A549 (cell line): Measurements from ENCODE around the gene THRA. TPM values are rescaled to one million over a fixed set of nuclear protein-coding genes. Genes with fewer than 3 reads are reported as not detected.

ENCODE experiments used
- ATAC-seq, 2 experiments: fragments of 200-7000 bp in 1 of 2; fragments of >200 bp in 1 of 2; cut with Nextera tagmentation in 1 of 2; cut with Tn5 transposase in 1 of 2; 3 replicates each; pipeline versions ENCODE4 v1.8.0 to v1.9.1; 2018 to 2020; ENCODE audit warnings: mild to moderate bottlenecking in 1 of 2, moderate library complexity in 1 of 2
- CTCF ChIA-PET: fragments of 300-600 bp; sonication (Branson Sonifier 250); formaldehyde crosslinking; extraction: SDS; loops from one replicate; lab custom pipeline; 2021; ENCODE audit warnings: antibody characterized with exemption, inconsistent platforms; lab: Yijun Ruan, JAX
- POLR2A ChIA-PET: fragments of 350-600 bp; formaldehyde crosslinking; extraction: SDS; loops from one replicate; lab custom pipeline; 2021; ENCODE audit warnings: antibody characterized with exemption, inconsistent platforms; lab: Yijun Ruan, JAX
- DNase-seq, 2 experiments: peaks; one replicate each; pipeline versions ENCODE4 v3.0.0 to v3.0.0-alpha.2; 2011 to 2016; ENCODE audit warnings: low read depth in 1 of 2, low spot score in 1 of 2
- FAIRE-seq: peaks from 2 replicates; lab custom pipeline; 2011; peaks lifted over from hg19 to GRCh38; lab: Jason Lieb, UNC
- H3K27ac ChIP-seq, 2 experiments: fragments of >200 bp; sonication (Bioruptor Twin); formaldehyde crosslinking; 3 replicates each; pipeline ENCODE4 v1.5.1; 2016 to 2017
- H3K4me1 ChIP-seq: fragments of >200 bp; sonication (Bioruptor Twin); formaldehyde crosslinking; 3 replicates; pipeline ENCODE4 v1.6.1; 2016
- H3K4me2 ChIP-seq: fragments of >200 bp; sonication (Bioruptor Twin); formaldehyde crosslinking; 3 replicates; pipeline ENCODE4 v1.6.1; 2016
- H3K4me3 ChIP-seq: fragments of >200 bp; sonication (Bioruptor Twin); formaldehyde crosslinking; 3 replicates; pipeline ENCODE4 v1.5.1; 2016
- H3K9me3 ChIP-seq: fragments of >200 bp; sonication (Bioruptor Twin); formaldehyde crosslinking; 3 replicates; pipeline ENCODE4 v1.6.1; 2016
- BHLHE40 ChIP-seq: IDR thresholded peaks from 2 replicates; pipeline ENCODE4 v1.6.1; 2012; ENCODE audit warnings: low read depth, low read length, inconsistent platforms
- CBX2 ChIP-seq: fragments of 200-600 bp; sonication (generic); IDR thresholded peaks from 2 replicates; pipeline ENCODE4 v1.6.1; 2016; ENCODE audit warnings: low read depth, mild to moderate bottlenecking, borderline replicate concordance
- CEBPB ChIP-seq, 2 experiments: fragments of >200 bp in 1 of 2; sonication (Bioruptor Twin) in 1 of 2; formaldehyde crosslinking in 1 of 2; IDR thresholded peaks; 2 replicates each; pipeline ENCODE4 v1.6.1; 2012 to 2016
- EHF ChIP-seq: fragments of 250-450 bp; sonication (Bioruptor Pico); IDR thresholded peaks from 2 replicates; pipeline ENCODE4 v1.5.0; 2020; ENCODE audit warnings: mild to moderate bottlenecking
- EP300 ChIP-seq, 2 experiments: fragments of >200 bp; sonication (Bioruptor Twin); formaldehyde crosslinking; IDR thresholded peaks; 2 replicates in 1 of 2; 3 replicates in 1 of 2; pipeline ENCODE4 v1.6.1; 2016 to 2017
- FOSB ChIP-seq: fragments of 250-450 bp; sonication (Bioruptor Pico); IDR thresholded peaks from 2 replicates; pipeline ENCODE4 v1.5.0; 2020; ENCODE audit warnings: mild to moderate bottlenecking, moderate library complexity
- FOXS1 ChIP-seq: fragments of 250-450 bp; sonication (Bioruptor Pico); IDR thresholded peaks from 2 replicates; pipeline ENCODE4 v1.5.0; 2020; ENCODE audit warnings: mild to moderate bottlenecking, moderate library complexity
- GATA3 ChIP-seq: IDR thresholded peaks from 2 replicates; pipeline ENCODE4 v1.6.1; 2012; ENCODE audit warnings: borderline replicate concordance
- HEYL ChIP-seq: fragments of 250-450 bp; sonication (Bioruptor Pico); IDR thresholded peaks from 2 replicates; pipeline ENCODE4 v1.8.0; 2021; ENCODE audit warnings: mild to moderate bottlenecking, moderate library complexity
- HOXA7 ChIP-seq: fragments of 250-450 bp; sonication (Bioruptor Pico); IDR thresholded peaks from 2 replicates; pipeline ENCODE4 v1.5.0; 2020; ENCODE audit warnings: mild to moderate bottlenecking, moderate library complexity
- HOXB5 ChIP-seq: fragments of 250-450 bp; sonication (Bioruptor Pico); IDR thresholded peaks from 2 replicates; pipeline ENCODE4 v1.5.0; 2020; ENCODE audit warnings: mild to moderate bottlenecking, moderate library complexity
- JUN ChIP-seq, 2 experiments: fragments of >200 bp; sonication (Bioruptor Twin); formaldehyde crosslinking; IDR thresholded peaks; 2 replicates in 1 of 2; 3 replicates in 1 of 2; pipeline ENCODE4 v1.6.1; 2016 to 2017
- KDM5A ChIP-seq: fragments of 200-600 bp; sonication (generic); IDR thresholded peaks from 2 replicates; pipeline ENCODE4 v1.6.1; 2016; ENCODE audit warnings: antibody characterized with exemption, mild to moderate bottlenecking
- MYC ChIP-seq: IDR thresholded peaks from 2 replicates; pipeline ENCODE4 v1.6.1; 2012; ENCODE audit warnings: mild to moderate bottlenecking, inconsistent platforms, low read length, improper control_type of control experiment, borderline replicate concordance
- NPAS2 ChIP-seq: fragments of 250-450 bp; sonication (Bioruptor Pico); IDR thresholded peaks from 2 replicates; pipeline ENCODE4 v1.8.0; 2022; ENCODE audit warnings: mild to moderate bottlenecking, moderate library complexity, borderline replicate concordance
- PBX3 ChIP-seq: IDR thresholded peaks from 2 replicates; pipeline ENCODE4 v1.6.1; 2012
- PHF8 ChIP-seq: fragments of 200-600 bp; sonication (generic); IDR thresholded peaks from 2 replicates; pipeline ENCODE4 v1.6.1; 2016; ENCODE audit warnings: low read depth, mild to moderate bottlenecking, antibody characterized with exemption, moderate library complexity, borderline replicate concordance
- POLR2A ChIP-seq: IDR thresholded peaks from 2 replicates; pipeline ENCODE4 v1.6.1; 2012; ENCODE audit warnings: mild to moderate bottlenecking, low read length
- RAD21 ChIP-seq, 2 experiments: fragments of >200 bp in 1 of 2; sonication (Bioruptor Twin) in 1 of 2; formaldehyde crosslinking in 1 of 2; IDR thresholded peaks in 1 of 2; conservative IDR thresholded peaks in 1 of 2; 2 replicates in 1 of 2; 3 replicates in 1 of 2; pipeline ENCODE4 v1.6.1; 2012 to 2018; ENCODE audit warnings: inconsistent platforms in 1 of 2
- RARB ChIP-seq: fragments of 250-450 bp; sonication (Bioruptor Pico); IDR thresholded peaks from 2 replicates; pipeline ENCODE4 v1.8.0; 2021; ENCODE audit warnings: mild to moderate bottlenecking, moderate library complexity
- REST ChIP-seq: fragments of 200-600 bp; sonication (generic); IDR thresholded peaks from 2 replicates; pipeline ENCODE4 v1.6.1; 2016; ENCODE audit warnings: antibody characterized with exemption, mild to moderate bottlenecking, moderate library complexity
- RFX5 ChIP-seq: fragments of 450-650 bp; IDR thresholded peaks from 2 replicates; pipeline ENCODE4 v1.7.1; 2014; ENCODE audit warnings: antibody characterized with exemption, mild to moderate bottlenecking, moderate library complexity
- SMC3 ChIP-seq: fragments of >200 bp; sonication (Bioruptor Twin); formaldehyde crosslinking; IDR thresholded peaks from 3 replicates; pipeline ENCODE4 v1.6.1; 2018; ENCODE audit warnings: inconsistent platforms
- SREBF2 ChIP-seq: fragments of 450-650 bp; IDR thresholded peaks from 2 replicates; pipeline ENCODE4 v1.6.1; 2014; ENCODE audit warnings: mild to moderate bottlenecking, moderate library complexity
- USF2 ChIP-seq: fragments of 450-650 bp; IDR thresholded peaks from 2 replicates; pipeline ENCODE4 v1.6.1; 2014; ENCODE audit warnings: antibody characterized with exemption
- ZC3H11A ChIP-seq: fragments of 450-650 bp; IDR thresholded peaks from 2 replicates; pipeline ENCODE4 v1.6.1; 2014; ENCODE audit warnings: antibody characterized with exemption, mild to moderate bottlenecking
- ZNF302 ChIP-seq: fragments of 250-450 bp; sonication (Bioruptor Pico); IDR thresholded peaks from 2 replicates; pipeline ENCODE4 v1.9.0; 2021; ENCODE audit warnings: inconsistent platforms, mild to moderate bottlenecking, moderate library complexity
- WGBS: methylation state at CpG from one replicate; pipeline ENCODE4 v1.1.6; 2017; ENCODE audit errors: missing lambda C conversion rate; 5-methylcytosine and 5-hydroxymethylcytosine counted together
- polyA plus RNA-seq, 4 experiments: library from polyadenylated mRNA; depleted of rRNA in 3 of 4; stranded (reverse); fragments of >200 nt; fragmentation: RNase III in 1 of 4; extraction: RNeasy Plus Mini Kit Qiagen cat#74134 plus additional on column Dnase treatment in 1 of 4; gene quantifications; 2 replicates in 3 of 4; 3 replicates in 1 of 4; pipeline ENCODE4 v1.2.3, GENCODE V29; 2011 to 2017
- TF ChIP-seq, protein P1 (sequence below): IDR thresholded peaks from 2 replicates; pipeline ENCODE4 v1.6.1; 2012; ENCODE audit warnings: low read depth, borderline replicate concordance
- TF ChIP-seq, protein P2 (sequence below): fragments of >200 bp; sonication (Bioruptor Twin); formaldehyde crosslinking; IDR thresholded peaks from 3 replicates; pipeline ENCODE4 v1.5.1; 2016
- TF ChIP-seq, protein P3 (sequence below): IDR thresholded peaks from 2 replicates; pipeline ENCODE4 v1.6.1; 2012
- TF ChIP-seq, protein P4 (sequence below): fragments of >200 bp; sonication (Bioruptor Twin); formaldehyde crosslinking; IDR thresholded peaks from 3 replicates; pipeline ENCODE4 v1.6.1; 2016

Gene THRA
- polyA plus RNA-seq, 2 of the 4 experiments (the other 2 are of a cell fraction): 20.1 to 22.5 TPM

GRCh38 chr17:40072040-40072734 lies 9.4 kb downstream of the THRA start:
- peaks cover 87% of the 10 kb centered on the region for H3K4me1 ChIP-seq
- peak; percentile 26 to 46 for ATAC-seq
- FAIRE-seq: no peak
- ChIA-PET POLR2A (interaction anchor here (0.6 to 2.2 kb wide), 5 partner anchors 12 to 28 kb away, joined by 3 to 8 read pairs (median 4); partner anchors contain the start of genes MED24 and NR1D1), CTCF (interaction anchor here (1.0 to 34.4 kb wide), 11 partner anchors 5 to 96 kb away, joined by 3 to 919 read pairs (median 65); partner anchors contain the start of genes CSF3, MED24, NR1D1 and THRA)
- TF ChIP-seq REST: no peak
- no peak for TF ChIP-seq ZNF302 (CRISPR knock-in tag)
- no peak for TF ChIP-seq FOSB (CRISPR knock-in tag)
- TF ChIP-seq ZC3H11A: no peak
- TF ChIP-seq RFX5: no peak
- TF ChIP-seq, protein P1, sequence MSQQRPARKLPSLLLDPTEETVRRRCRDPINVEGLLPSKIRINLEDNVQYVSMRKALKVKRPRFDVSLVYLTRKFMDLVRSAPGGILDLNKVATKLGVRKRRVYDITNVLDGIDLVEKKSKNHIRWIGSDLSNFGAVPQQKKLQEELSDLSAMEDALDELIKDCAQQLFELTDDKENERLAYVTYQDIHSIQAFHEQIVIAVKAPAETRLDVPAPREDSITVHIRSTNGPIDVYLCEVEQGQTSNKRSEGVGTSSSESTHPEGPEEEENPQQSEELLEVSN: peak; percentile 58; the same call in 1 of the 2 replicates
- TF ChIP-seq FOXS1 (CRISPR knock-in tag): 0 out of 2 replicates have a peak, but pooled peaks have one; percentile 4
- TF ChIP-seq HOXA7 (CRISPR knock-in tag): no peak
- 0 out of 2 replicates have a peak, but pooled peaks have one; percentile 60 for TF ChIP-seq MYC
- peak; percentile 79 for TF ChIP-seq NPAS2 (CRISPR knock-in tag)
- TF ChIP-seq POLR2A: no peak
- TF ChIP-seq EP300 (IDR thresholded peaks at IDR 0.05): peak in 1 of 2 experiments; percentile 46; a peak in 1 of 5 replicates
- no peak for TF ChIP-seq CBX2
- TF ChIP-seq JUN (IDR thresholded peaks at IDR 0.05): peak; percentile 39 to 76; a peak in 2 of 5 replicates
- TF ChIP-seq SREBF2: no peak
- no peak for TF ChIP-seq HEYL
- TF ChIP-seq EHF (CRISPR knock-in tag): no peak; the same call in 1 of the 2 replicates
- TF ChIP-seq, protein P2, sequence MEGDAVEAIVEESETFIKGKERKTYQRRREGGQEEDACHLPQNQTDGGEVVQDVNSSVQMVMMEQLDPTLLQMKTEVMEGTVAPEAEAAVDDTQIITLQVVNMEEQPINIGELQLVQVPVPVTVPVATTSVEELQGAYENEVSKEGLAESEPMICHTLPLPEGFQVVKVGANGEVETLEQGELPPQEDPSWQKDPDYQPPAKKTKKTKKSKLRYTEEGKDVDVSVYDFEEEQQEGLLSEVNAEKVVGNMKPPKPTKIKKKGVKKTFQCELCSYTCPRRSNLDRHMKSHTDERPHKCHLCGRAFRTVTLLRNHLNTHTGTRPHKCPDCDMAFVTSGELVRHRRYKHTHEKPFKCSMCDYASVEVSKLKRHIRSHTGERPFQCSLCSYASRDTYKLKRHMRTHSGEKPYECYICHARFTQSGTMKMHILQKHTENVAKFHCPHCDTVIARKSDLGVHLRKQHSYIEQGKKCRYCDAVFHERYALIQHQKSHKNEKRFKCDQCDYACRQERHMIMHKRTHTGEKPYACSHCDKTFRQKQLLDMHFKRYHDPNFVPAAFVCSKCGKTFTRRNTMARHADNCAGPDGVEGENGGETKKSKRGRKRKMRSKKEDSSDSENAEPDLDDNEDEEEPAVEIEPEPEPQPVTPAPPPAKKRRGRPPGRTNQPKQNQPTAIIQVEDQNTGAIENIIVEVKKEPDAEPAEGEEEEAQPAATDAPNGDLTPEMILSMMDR: no peak
- peak; percentile 60; the same call in 1 of the 2 replicates for TF ChIP-seq USF2
- no peak for TF ChIP-seq RARB (CRISPR knock-in tag)
- TF ChIP-seq BHLHE40: peak; percentile 99
- TF ChIP-seq CEBPB (IDR thresholded peaks at IDR 0.05): peak in 1 of 2 experiments; percentile 66; a peak in 1 of 4 replicates
- TF ChIP-seq RAD21 (conservative IDR thresholded peaks at IDR 0.05 in 1 of 2, IDR thresholded peaks at IDR 0.05 in 1 of 2): no peak; a peak in 1 of 5 replicates
- peak; percentile 21 for TF ChIP-seq GATA3
- TF ChIP-seq, protein P3, sequence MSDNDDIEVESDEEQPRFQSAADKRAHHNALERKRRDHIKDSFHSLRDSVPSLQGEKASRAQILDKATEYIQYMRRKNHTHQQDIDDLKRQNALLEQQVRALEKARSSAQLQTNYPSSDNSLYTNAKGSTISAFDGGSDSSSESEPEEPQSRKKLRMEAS: peak; percentile 93
- peak; percentile 28; the same call in 1 of the 2 replicates for TF ChIP-seq PBX3
- TF ChIP-seq PHF8: no peak
- 0 out of 2 replicates have a peak, but pooled peaks have one; percentile 7 for TF ChIP-seq HOXB5 (CRISPR knock-in tag)
- TF ChIP-seq, protein P4, sequence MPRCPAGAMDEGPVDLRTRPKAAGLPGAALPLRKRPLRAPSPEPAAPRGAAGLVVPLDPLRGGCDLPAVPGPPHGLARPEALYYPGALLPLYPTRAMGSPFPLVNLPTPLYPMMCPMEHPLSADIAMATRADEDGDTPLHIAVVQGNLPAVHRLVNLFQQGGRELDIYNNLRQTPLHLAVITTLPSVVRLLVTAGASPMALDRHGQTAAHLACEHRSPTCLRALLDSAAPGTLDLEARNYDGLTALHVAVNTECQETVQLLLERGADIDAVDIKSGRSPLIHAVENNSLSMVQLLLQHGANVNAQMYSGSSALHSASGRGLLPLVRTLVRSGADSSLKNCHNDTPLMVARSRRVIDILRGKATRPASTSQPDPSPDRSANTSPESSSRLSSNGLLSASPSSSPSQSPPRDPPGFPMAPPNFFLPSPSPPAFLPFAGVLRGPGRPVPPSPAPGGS: no peak
- no peak for TF ChIP-seq KDM5A
- TF ChIP-seq SMC3: peak; percentile 29; the same call in 1 of the 3 replicates
- peak overlapping the region; percentile 95 for H3K27ac ChIP-seq
- 15% methylated on average over 19 of the region's 19 CpGs for WGBS
- H3K4me3 ChIP-seq: peak overlapping the region; percentile 30; the same call in 2 of the 3 replicates
- no peaks in the 10 kb centered on the region for H3K9me3 ChIP-seq
- peak in 1 of 2 experiments; percentile 91 for DNase-seq
- H3K4me2 ChIP-seq: peak overlapping the region; percentile 93
